C4-2B (cell line): ENCODE measurements around the gene CCNO.
A peak's percentile ranks its signal among the peaks of the same experiment; 100 is the strongest.

Experiments used
- H3K27ac ChIP-seq: fragments of 450-650 bp; 2 replicates; pipeline ENCODE4 v1.5.1; 2017
- CTCF ChIP-seq: fragments of 450-650 bp; conservative IDR thresholded peaks from 2 replicates; pipeline ENCODE4 v1.5.1; 2017; ENCODE audit warnings: mild to moderate bottlenecking
- ZFX ChIP-seq: fragments of 450-650 bp; IDR thresholded peaks from 2 replicates; pipeline ENCODE4 v1.6.1; 2017

CCNO gene

GRCh38 chr5:55188656-55189540, 44.5 kb downstream of the CCNO start:
- no peak overlapping the region for H3K27ac ChIP-seq
- TF ChIP-seq CTCF (no peak), ZFX (no peak)

- peak; percentile 77 for TF ChIP-seq CTCF
- no peak for TF ChIP-seq ZFX
- no peak overlapping the region for H3K27ac ChIP-seq
Measured at GRCh38 chr5:55187370-55187769, 46.0 kb downstream of the CCNO start.
